GM12865 (cell line): ENCODE data around the gene GMPR2.

Experiments
- DNase-seq: peaks from one replicate; pipeline ENCODE4 v3.0.0; 2010; ENCODE audit warnings: low read depth
- H3K4me3 ChIP-seq: 2 replicates; pipeline ENCODE4 v1.5.1; 2011; ENCODE audit warnings: mild to moderate bottlenecking, low read depth, low read length, control low read depth
- TF ChIP-seq, protein P1 (sequence below): IDR thresholded peaks from 2 replicates; pipeline ENCODE4 v1.5.1; 2011; ENCODE audit warnings: low read length, control low read depth, low read depth, inconsistent platforms; ENCODE audit not compliant: insufficient read depth; ENCODE audit errors: missing control alignments

Gene GMPR2

DNA sequence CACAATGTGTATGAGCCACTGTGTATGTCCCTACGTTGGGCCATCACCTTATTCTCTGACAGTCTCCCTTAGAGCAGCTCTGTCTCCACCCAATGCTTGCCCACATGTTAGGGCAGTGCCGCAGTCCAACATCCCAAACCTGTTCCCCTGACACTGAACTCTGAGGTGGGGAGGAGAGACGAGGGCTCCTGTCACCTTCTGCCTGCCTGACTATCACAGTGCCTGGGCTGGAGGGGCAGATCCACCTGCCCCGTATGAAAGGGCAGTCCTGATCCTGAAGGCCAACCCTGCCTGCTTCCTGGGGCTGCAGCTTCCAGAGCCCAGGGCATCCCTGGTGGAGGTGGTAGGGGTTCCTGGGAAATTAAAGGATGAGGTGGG is 28.0 kb downstream of the GMPR2 start:
- no peak for DNase-seq
- H3K4me3 ChIP-seq, result no peak overlapping the region
- TF ChIP-seq, protein P1, sequence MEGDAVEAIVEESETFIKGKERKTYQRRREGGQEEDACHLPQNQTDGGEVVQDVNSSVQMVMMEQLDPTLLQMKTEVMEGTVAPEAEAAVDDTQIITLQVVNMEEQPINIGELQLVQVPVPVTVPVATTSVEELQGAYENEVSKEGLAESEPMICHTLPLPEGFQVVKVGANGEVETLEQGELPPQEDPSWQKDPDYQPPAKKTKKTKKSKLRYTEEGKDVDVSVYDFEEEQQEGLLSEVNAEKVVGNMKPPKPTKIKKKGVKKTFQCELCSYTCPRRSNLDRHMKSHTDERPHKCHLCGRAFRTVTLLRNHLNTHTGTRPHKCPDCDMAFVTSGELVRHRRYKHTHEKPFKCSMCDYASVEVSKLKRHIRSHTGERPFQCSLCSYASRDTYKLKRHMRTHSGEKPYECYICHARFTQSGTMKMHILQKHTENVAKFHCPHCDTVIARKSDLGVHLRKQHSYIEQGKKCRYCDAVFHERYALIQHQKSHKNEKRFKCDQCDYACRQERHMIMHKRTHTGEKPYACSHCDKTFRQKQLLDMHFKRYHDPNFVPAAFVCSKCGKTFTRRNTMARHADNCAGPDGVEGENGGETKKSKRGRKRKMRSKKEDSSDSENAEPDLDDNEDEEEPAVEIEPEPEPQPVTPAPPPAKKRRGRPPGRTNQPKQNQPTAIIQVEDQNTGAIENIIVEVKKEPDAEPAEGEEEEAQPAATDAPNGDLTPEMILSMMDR, result no peak

GRCh38 chr14:24261256-24261968 is 28.7 kb downstream of the GMPR2 start:
- TF ChIP-seq, protein P1, result no peak
- DNase-seq, result no peak
- no peak overlapping the region for H3K4me3 ChIP-seq

GRCh38 chr14:24261969-24262327 is 29.2 kb downstream of the GMPR2 start:
- H3K4me3 ChIP-seq, result no peak overlapping the region
- TF ChIP-seq, protein P1, result no peak
- no peak for DNase-seq

GRCh38 chr14:24262821-24263733 is 30.3 kb downstream of the GMPR2 start, which contains the start of gene TGM1:
TSS of gene TGM1 (minus strand) at chr14:24263177. CDS start at chr14:24262352, 825 bp downstream.
- DNase-seq, result no peak
- TF ChIP-seq, protein P1, result no peak

GRCh38 chr14:24263848-24264247 is 31.1 kb downstream of the GMPR2 start:
- DNase-seq, result no peak
- TF ChIP-seq, protein P1, result no peak
- no peak overlapping the region for H3K4me3 ChIP-seq

More at GRCh38 chr14:24262821-24263733, 30.3 kb downstream of the GMPR2 start, which contains the start of gene TGM1:
- no peak within 1 kb of the TSS for H3K4me3 ChIP-seq

DNA sequence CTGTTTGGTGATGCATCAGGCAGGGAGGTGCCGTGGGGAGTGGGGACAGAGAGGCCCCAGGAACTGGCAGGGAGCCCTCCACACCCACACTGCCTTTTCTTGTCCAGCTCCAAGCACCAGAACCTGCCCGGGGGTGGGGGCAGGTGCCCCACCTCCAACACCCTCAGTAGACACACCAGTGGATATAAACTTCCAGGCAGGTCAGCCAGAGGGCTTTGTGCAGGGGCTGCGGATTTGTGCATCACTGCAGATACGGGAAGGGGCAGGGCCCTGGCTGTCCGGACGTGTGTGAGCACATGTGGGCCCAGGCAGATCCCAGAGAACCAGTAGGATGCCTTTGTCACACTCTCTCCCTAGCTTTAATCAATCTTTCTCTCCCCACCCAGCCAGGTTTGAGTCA is 31.6 kb downstream of the GMPR2 start:
- TF ChIP-seq, protein P1, result no peak
- no peak for DNase-seq
- H3K4me3 ChIP-seq, result no peak overlapping the region
